IMR-90 (cell line): ENCODE data around the gene FRMD5. TPM values are rescaled to one million over a fixed set of nuclear protein-coding genes. Genes with fewer than 3 reads are reported as not detected.

Experiments used
- ATAC-seq: fragments of 200-7000 bp; cut with Tn5 transposase; 2 replicates; pipeline ENCODE4 v1.9.1; 2020; ENCODE audit warnings: low read depth, mild to moderate bottlenecking, moderate library complexity
- BruUV-seq: library from RNA; stranded (reverse); fragments of 400-500 nt; replicated peaks from 2 replicates; lab custom pipeline; 2021; lab: Mats Ljungman, UMichigan
- CTCF ChIA-PET: fragments of 300-600 bp; formaldehyde crosslinking; extraction: SDS; loops from one replicate; lab custom pipeline; 2021; ENCODE audit warnings: antibody characterized with exemption; lab: Yijun Ruan, JAX
- POLR2A ChIA-PET: fragments of 300-600 bp; sonication (Branson Sonifier 250); formaldehyde crosslinking; loops from one replicate; lab custom pipeline; 2022; ENCODE audit warnings: antibody characterized with exemption; ENCODE audit not compliant: unreplicated experiment; lab: Charles Lee
- DNase-seq: peaks from one replicate; pipeline ENCODE4 v3.0.0; 2013
- H2AFZ ChIP-seq: replicated peaks from 2 replicates; pipeline ENCODE3; 2013; ENCODE audit warnings: low read length, mild to moderate bottlenecking; ENCODE audit not compliant: poor library complexity
- H2AK5ac ChIP-seq: 2 replicates; pipeline ENCODE4 v1.6.1; 2013; ENCODE audit warnings: low read depth, low read length, inconsistent platforms
- H2AK9ac ChIP-seq: replicated peaks from 2 replicates; pipeline ENCODE3; 2013; ENCODE audit warnings: mild to moderate bottlenecking, low read depth, low read length, moderate library complexity; ENCODE audit not compliant: poor library complexity
- H2BK120ac ChIP-seq: 2 replicates; pipeline ENCODE4 v1.6.1; 2013; ENCODE audit warnings: low read depth, low read length, inconsistent platforms
- H2BK15ac ChIP-seq: 3 replicates; pipeline ENCODE4 v1.6.1; 2013; ENCODE audit warnings: low read depth, low read length, inconsistent platforms
- H2BK20ac ChIP-seq: 2 replicates; pipeline ENCODE4 v1.6.1; 2013; ENCODE audit warnings: low read depth, mild to moderate bottlenecking, inconsistent platforms, low read length, moderate library complexity
- H2BK5ac ChIP-seq: 2 replicates; pipeline ENCODE4 v1.6.1; 2013; ENCODE audit warnings: mild to moderate bottlenecking, low read depth, low read length, inconsistent platforms; ENCODE audit not compliant: poor library complexity, severe bottlenecking
- H3K14ac ChIP-seq: replicated peaks from 2 replicates; pipeline ENCODE4 v1.6.1; 2013; ENCODE audit warnings: low read depth, low read length, inconsistent platforms
- H3K18ac ChIP-seq: 2 replicates; pipeline ENCODE4 v1.6.1; 2013; ENCODE audit warnings: low read depth, low read length, control low read depth
- H3K23ac ChIP-seq: 2 replicates; pipeline ENCODE4 v1.6.1; 2013; ENCODE audit warnings: low read depth, low read length, inconsistent platforms
- H3K27ac ChIP-seq: 2 replicates; pipeline ENCODE4 v1.5.1; 2013; ENCODE audit warnings: mild to moderate bottlenecking, control low read depth, low read length; ENCODE audit not compliant: insufficient read depth
- H3K27me3 ChIP-seq: 2 replicates; pipeline ENCODE4 v1.6.1; 2013; ENCODE audit warnings: low read length; ENCODE audit not compliant: control insufficient read depth, insufficient read depth
- H3K36me3 ChIP-seq: 2 replicates; pipeline ENCODE4 v1.6.1; 2013; ENCODE audit warnings: low read length, mixed read lengths; ENCODE audit not compliant: control insufficient read depth, insufficient read depth
- H3K4ac ChIP-seq: 2 replicates; pipeline ENCODE4 v1.6.1; 2013; ENCODE audit warnings: low read depth, low read length, inconsistent platforms
- H3K4me1 ChIP-seq: 2 replicates; pipeline ENCODE4 v1.6.1; 2013; ENCODE audit warnings: low read length, mixed read lengths; ENCODE audit not compliant: control insufficient read depth, insufficient read depth
- H3K4me2 ChIP-seq: 2 replicates; pipeline ENCODE4 v1.6.1; 2013; ENCODE audit warnings: low read depth, mild to moderate bottlenecking, control low read depth, low read length, moderate library complexity
- H3K4me3 ChIP-seq: 2 replicates; pipeline ENCODE4 v1.5.1; 2013; ENCODE audit warnings: low read depth, mild to moderate bottlenecking, control low read depth, low read length, moderate library complexity; ENCODE audit not compliant: insufficient read depth
- H3K56ac ChIP-seq: 2 replicates; pipeline ENCODE4 v1.6.1; 2013; ENCODE audit warnings: low read length, inconsistent platforms; ENCODE audit not compliant: insufficient read depth; ENCODE audit errors: extremely low read depth
- H3K79me1 ChIP-seq, 2 experiments: 2 replicates each; pipeline ENCODE4 v1.6.1; 2013; ENCODE audit warnings: low read length in 2 of 2, inconsistent platforms in 1 of 2, low read depth in 1 of 2
- H3K9ac ChIP-seq: 2 replicates; pipeline ENCODE4 v1.6.1; 2013; ENCODE audit warnings: low read depth, low read length, control low read depth
- H3K9me1 ChIP-seq: 2 replicates; pipeline ENCODE4 v1.6.1; 2013; ENCODE audit warnings: low read length, inconsistent platforms; ENCODE audit not compliant: insufficient read depth
- H3K9me3 ChIP-seq: 2 replicates; pipeline ENCODE4 v1.6.1; 2013; ENCODE audit warnings: low read length; ENCODE audit not compliant: control insufficient read depth, insufficient read depth
- H4K20me1 ChIP-seq: 2 replicates; pipeline ENCODE4 v1.6.1; 2013; ENCODE audit warnings: low read length, inconsistent platforms; ENCODE audit not compliant: insufficient read depth
- H4K5ac ChIP-seq: 2 replicates; pipeline ENCODE4 v1.6.1; 2013; ENCODE audit warnings: mild to moderate bottlenecking, low read depth, low read length, control low read depth
- H4K8ac ChIP-seq, 2 experiments: 2 replicates each; pipeline ENCODE4 v1.6.1; 2013; ENCODE audit warnings: low read depth in 2 of 2, low read length in 2 of 2, control low read depth in 1 of 2, inconsistent platforms in 1 of 2
- H4K91ac ChIP-seq: 2 replicates; pipeline ENCODE4 v1.6.1; 2013; ENCODE audit warnings: low read depth, low read length, inconsistent platforms; ENCODE audit not compliant: insufficient read depth
- BHLHE40 ChIP-seq: fragments of 150-350 bp; IDR thresholded peaks from 2 replicates; pipeline ENCODE4 v1.6.1; 2016; ENCODE audit warnings: mild to moderate bottlenecking, low read depth, low read length
- CEBPB ChIP-seq: IDR thresholded peaks from 2 replicates; pipeline ENCODE4 v1.6.1; 2012; ENCODE audit warnings: low read depth, low read length, improper control_type of control experiment
- CHD1 ChIP-seq: IDR thresholded peaks from 2 replicates; pipeline ENCODE4 v1.6.1; 2012; ENCODE audit warnings: low read depth, low read length, improper control_type of control experiment
- CTCF ChIP-seq: conservative IDR thresholded peaks from 2 replicates; pipeline ENCODE4 v1.5.1; 2012; ENCODE audit warnings: mild to moderate bottlenecking, low read depth, low read length, improper control_type of control experiment
- ELK1 ChIP-seq: fragments of 150-350 bp; IDR thresholded peaks from 2 replicates; pipeline ENCODE4 v1.6.1; 2016; ENCODE audit warnings: low read depth, mild to moderate bottlenecking, low read length, moderate library complexity, borderline replicate concordance
- FOS ChIP-seq: fragments of 150-350 bp; IDR thresholded peaks from 2 replicates; pipeline ENCODE4 v1.6.1; 2016; ENCODE audit warnings: low read depth, low read length
- MAZ ChIP-seq: IDR thresholded peaks from 2 replicates; pipeline ENCODE4 v1.6.1; 2012; ENCODE audit warnings: low read depth, mild to moderate bottlenecking, low read length, improper control_type of control experiment, moderate library complexity, borderline replicate concordance
- MXI1 ChIP-seq: IDR thresholded peaks from 2 replicates; pipeline ENCODE4 v1.6.1; 2012; ENCODE audit warnings: low read depth, mild to moderate bottlenecking, low read length, moderate library complexity, borderline replicate concordance
- NFE2L2 ChIP-seq: fragments of 150-350 bp; IDR thresholded peaks from 2 replicates; pipeline ENCODE4 v1.6.1; 2016; ENCODE audit warnings: low read depth, mild to moderate bottlenecking, low read length
- POLR2A ChIP-seq: IDR thresholded peaks from 2 replicates; pipeline ENCODE4 v1.6.1; 2012; ENCODE audit warnings: mild to moderate bottlenecking, low read depth, low read length
- RAD21 ChIP-seq: IDR thresholded peaks from 2 replicates; pipeline ENCODE4 v1.6.1; 2012; ENCODE audit warnings: low read length, improper control_type of control experiment
- RFX5 ChIP-seq: IDR thresholded peaks from 2 replicates; pipeline ENCODE4 v1.8.0; 2012; ENCODE audit warnings: low read depth, mild to moderate bottlenecking, low read length, moderate library complexity
- USF2 ChIP-seq: fragments of 150-350 bp; IDR thresholded peaks from 2 replicates; pipeline ENCODE4 v1.6.1; 2017; ENCODE audit warnings: mild to moderate bottlenecking, antibody characterized with exemption, low read length, low read depth
- WGBS, 2 experiments: methylation state at CpG; one replicate each; pipeline versions ENCODE4 v1.1.5 to v1.1.7; 2013; ENCODE audit warnings: missing lambda C conversion rate in 2 of 2; ENCODE audit not compliant: insufficient read length in 1 of 2; ENCODE audit errors: extremely low coverage in 2 of 2; 5-methylcytosine and 5-hydroxymethylcytosine counted together
- dilution Hi-C: fragments of 300-500 bp; cut with HindIII; formaldehyde crosslinking; loops from one replicate; pipeline ENCODE4 v1.14.3; 2018; ENCODE audit warnings: low sequenced_read_pairs; ENCODE audit not compliant: unreplicated experiment
- in situ Hi-C: fragments of 300-500 bp; cut with MboI; formaldehyde crosslinking; loops from 3 replicates; pipeline ENCODE4 v1.14.3; 2019; ENCODE audit warnings: low sequenced_read_pairs, inconsistent platforms, mixed read lengths
- intact Hi-C: fragments of 100-400 bp; cut with micrococcal nuclease; formaldehyde crosslinking; loops from 2 replicates; pipeline ENCODE4 v1.10.0; 2022
- polyA plus RNA-seq, 3 experiments: library from polyadenylated mRNA; depleted of rRNA; stranded (reverse); fragments of >200 nt; gene quantifications; 2 replicates each; pipeline ENCODE4 v1.2.3, GENCODE V29; 2012; ENCODE audit warnings: low replicate concordance in 1 of 3
- total RNA-seq: library from RNA; depleted of rRNA; stranded (reverse); fragments of >200 nt; gene quantifications from 2 replicates; pipeline ENCODE4 v1.2.3, GENCODE V29; 2012

The FRMD5 gene
- total and polyA plus RNA-seq, 2 of the 4 experiments (the other 2 are of a cell fraction), result 4.1 to 5.4 TPM

- no TSS peak for BruUV-seq
- Histone ChIP-seq H3K9ac (no peak overlapping the region), H2AK9ac (no peak overlapping the region), H4K8ac (no peak overlapping the region), H3K4ac (no peak overlapping the region), H4K20me1 (no peaks in the 10 kb centered on the region), H4K5ac (no peak overlapping the region), H3K4me1 (peaks cover 6% of the 10 kb centered on the region), H4K91ac (no peak overlapping the region), H3K18ac (no peak overlapping the region), H2BK15ac (no peak overlapping the region), H2BK120ac (no peak overlapping the region), H3K9me1 (0 out of 2 replicates have a peak, but pooled peaks cover 3% of the 10 kb centered on the region), H3K23ac (no peak overlapping the region), H3K56ac (no peak overlapping the region), H3K4me3 (no peak overlapping the region), H2AK5ac (no peak overlapping the region), H2BK20ac (no peak overlapping the region), H3K27ac (no peak overlapping the region), H3K4me2 (no peak overlapping the region), H3K14ac (no peak overlapping the region), H3K9me3 (no peaks in the 10 kb centered on the region), H2BK5ac (no peak overlapping the region), H2AFZ (no peak overlapping the region), H3K79me1 (peaks cover 0 to 18% of the 10 kb centered on the region in 2 experiments; a peak in 2 of 4 replicates), H3K27me3 (no peaks in the 10 kb centered on the region), H3K36me3 (no peaks in the 10 kb centered on the region)
- ChIA-PET POLR2A (no interaction called here), CTCF (no interaction called here)
- intact Hi-C loops, result no loop called here
- in situ Hi-C loops, result no loop called here
- dilution Hi-C loops, result no loop called here
- WGBS, 2 experiments, result no CpG with 5 or more reads among the region's 3 CpGs
- ATAC-seq (no peak), DNase-seq (no peak)
- TF ChIP-seq RAD21 (no peak), RFX5 (no peak), CHD1 (no peak), POLR2A (no peak), BHLHE40 (no peak), ELK1 (no peak), FOS (no peak), MXI1 (no peak), USF2 (no peak), CEBPB (no peak), CTCF (no peak), NFE2L2 (no peak), MAZ (no peak)
These were observed 101.2 kb downstream of the FRMD5 start for GRCh38 chr15:44093836-44094235.
